ENCODE results near the gene NUCB2. TPM values are rescaled to one million over a fixed set of nuclear protein-coding genes. Genes with fewer than 3 reads are reported as not detected.

Gene NUCB2
- total and polyA plus RNA-seq, 12 donors, result 78.8 to 175 (median 106) TPM

GRCh38 chr11:17378655-17379054 lies 102.1 kb downstream of the NUCB2 start:
- DNase-seq (no peak), ATAC-seq (no peak)
- H3K9me3 ChIP-seq, result peaks cover 0 to 22% (median 0%) of the 10 kb centered on the region in 11 donors
- no peaks in the 10 kb centered on the region for H3K27me3 ChIP-seq
- intact Hi-C loops (cut with DNase I), result no loop called here
- no peak overlapping the region for H3K27ac ChIP-seq
- TF ChIP-seq, protein P1, sequence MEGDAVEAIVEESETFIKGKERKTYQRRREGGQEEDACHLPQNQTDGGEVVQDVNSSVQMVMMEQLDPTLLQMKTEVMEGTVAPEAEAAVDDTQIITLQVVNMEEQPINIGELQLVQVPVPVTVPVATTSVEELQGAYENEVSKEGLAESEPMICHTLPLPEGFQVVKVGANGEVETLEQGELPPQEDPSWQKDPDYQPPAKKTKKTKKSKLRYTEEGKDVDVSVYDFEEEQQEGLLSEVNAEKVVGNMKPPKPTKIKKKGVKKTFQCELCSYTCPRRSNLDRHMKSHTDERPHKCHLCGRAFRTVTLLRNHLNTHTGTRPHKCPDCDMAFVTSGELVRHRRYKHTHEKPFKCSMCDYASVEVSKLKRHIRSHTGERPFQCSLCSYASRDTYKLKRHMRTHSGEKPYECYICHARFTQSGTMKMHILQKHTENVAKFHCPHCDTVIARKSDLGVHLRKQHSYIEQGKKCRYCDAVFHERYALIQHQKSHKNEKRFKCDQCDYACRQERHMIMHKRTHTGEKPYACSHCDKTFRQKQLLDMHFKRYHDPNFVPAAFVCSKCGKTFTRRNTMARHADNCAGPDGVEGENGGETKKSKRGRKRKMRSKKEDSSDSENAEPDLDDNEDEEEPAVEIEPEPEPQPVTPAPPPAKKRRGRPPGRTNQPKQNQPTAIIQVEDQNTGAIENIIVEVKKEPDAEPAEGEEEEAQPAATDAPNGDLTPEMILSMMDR (IDR thresholded peaks at IDR 0.05), result no peak
- peaks cover 0 to 9% (median 0%) of the 10 kb centered on the region in 9 donors for H3K4me1 ChIP-seq
- H3K36me3 ChIP-seq, result peaks cover 0 to 13% (median 0%) of the 10 kb centered on the region in 9 donors
- H3K4me3 ChIP-seq, result no peak overlapping the region
- WGBS, 2 donors, result 64 to 73% methylated on average over 2 of the region's 2 CpGs

GRCh38 chr11:17379383-17380180 lies 103.0 kb downstream of the NUCB2 start:
- Histone ChIP-seq H3K4me1 (peaks cover 0 to 15% (median 0%) of the 10 kb centered on the region in 9 donors), H3K27ac (no peak overlapping the region), H3K36me3 (peaks cover 0 to 6% (median 0%) of the 10 kb centered on the region in 9 donors), H3K9me3 (peaks cover 0 to 13% (median 0%) of the 10 kb centered on the region in 11 donors), H3K4me3 (no peak overlapping the region), H3K27me3 (no peaks in the 10 kb centered on the region)
- TF ChIP-seq, protein P1 (IDR thresholded peaks at IDR 0.05), result no peak
- WGBS, 2 donors, result 85% methylated on average over 7 of the region's 7 CpGs
- DNase-seq, result no peak
- intact Hi-C loops (cut with DNase I), result loop anchor here in 1 of 10 donors (5.0 kb wide), 1 partner anchor 128 kb away; no protein-coding TSS in a partner anchor
- no peak for ATAC-seq

DNA sequence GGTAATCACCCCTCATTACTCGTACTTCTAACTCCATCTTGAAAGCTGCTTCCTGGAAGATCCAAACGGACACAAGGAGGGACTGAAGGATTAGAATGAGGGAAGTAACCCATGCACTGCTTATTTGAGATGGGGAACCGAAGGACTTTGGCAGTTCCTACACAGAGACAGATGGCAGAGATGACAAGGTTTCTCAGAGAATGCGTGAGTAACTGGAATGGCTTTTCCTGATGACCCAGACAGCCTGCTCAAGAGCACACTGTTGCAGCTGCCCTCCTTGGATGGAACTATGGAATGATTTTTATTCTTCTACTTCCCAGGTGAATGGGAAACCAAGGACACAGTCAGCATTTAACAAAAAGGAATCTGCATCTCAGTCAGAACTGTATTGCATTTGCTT lies 104.6 kb downstream of the NUCB2 start:
- Histone ChIP-seq H3K4me3 (no peak overlapping the region), H3K4me1 (peaks cover 0 to 23% (median 5%) of the 10 kb centered on the region in 9 donors), H3K36me3 (peaks cover 0 to 6% (median 0%) of the 10 kb centered on the region in 9 donors), H3K27me3 (no peaks in the 10 kb centered on the region), H3K9me3 (peaks cover 0 to 8% (median 0%) of the 10 kb centered on the region in 11 donors), H3K27ac (no peak overlapping the region)
- TF ChIP-seq, protein P1 (IDR thresholded peaks at IDR 0.05), result no peak
- ATAC-seq (no peak), DNase-seq (no peak)
- intact Hi-C loops (cut with DNase I), result loop anchor here in 1 of 10 donors (5.0 kb wide), 1 partner anchor 126 kb away; no protein-coding TSS in a partner anchor
- 68 to 70% methylated on average over 4 of the region's 4 CpGs for WGBS, 2 donors

Other genes starting within 250 kb of the NUCB2 start
- gene RPS13, start 199.1 kb upstream of the NUCB2 start, total RNA-seq, result 100 to 1,000 TPM; 646 to 869 (median 686) TPM
- 1,000 to 10,000 TPM; 1,212 to 1,998 TPM for gene RPS13, start 199.1 kb upstream of the NUCB2 start, polyA plus RNA-seq
- 10 to 100 TPM; 29.9 to 43.7 (median 32.7) TPM for gene PIK3C2A, start 68.8 kb upstream of the NUCB2 start, total RNA-seq
- 10 to 100 TPM in 1 of 2 donors, 1 to 10 TPM in 1; 6.7 to 17.9 TPM for gene PIK3C2A, start 68.8 kb upstream of the NUCB2 start, polyA plus RNA-seq
- 1 to 10 TPM in 7 of 10 donors, under 1 TPM in 3; 0.64 to 2.1 (median 1.3) TPM for gene NCR3LG1, start 75.1 kb downstream of the NUCB2 start, total RNA-seq
- gene NCR3LG1, start 75.1 kb downstream of the NUCB2 start, polyA plus RNA-seq, result under 1 TPM; 0.07 to 0.29 TPM
- 10 to 100 TPM in 8 of 10 donors, 1 to 10 TPM in 2; 8.9 to 27.0 (median 14.4) TPM for gene KCNJ11, start 111.9 kb downstream of the NUCB2 start, total RNA-seq
- 10 to 100 TPM; 11.1 to 15.0 TPM for gene KCNJ11, start 111.9 kb downstream of the NUCB2 start, polyA plus RNA-seq
- 1 to 10 TPM in 9 of 10 donors, under 1 TPM in 1; 0.47 to 7.5 (median 4.9) TPM for gene ABCC8, start 200.1 kb downstream of the NUCB2 start, total RNA-seq
- 1 to 10 TPM; 1.3 to 8.6 TPM for gene ABCC8, start 200.1 kb downstream of the NUCB2 start, polyA plus RNA-seq

All from heart right ventricle (tissue), 16 donors.